HG03558 (cell line): Measurements from ENCODE around the gene ARNT2.

ENCODE experiments used
- ATAC-seq: cut with Tn5 transposase; IDR thresholded peaks from one replicate; pipeline ENCODE4 v1.9.1; 2021; ENCODE audit warnings: moderate number of reproducible peaks; ENCODE audit not compliant: unreplicated experiment; ENCODE audit errors: extremely low read depth

The ARNT2 gene

GRCh38 chr15:80547264-80547663, 143.1 kb downstream of the ARNT2 start:
- no peak for ATAC-seq

- ATAC-seq: no peak
Measured at GRCh38 chr15:80549191-80549590, 145.0 kb downstream of the ARNT2 start.

GRCh38 chr15:80549654-80550053, 145.5 kb downstream of the ARNT2 start:
- ATAC-seq: no peak

- ATAC-seq: no peak
Measured at GRCh38 chr15:80550219-80550907, 146.2 kb downstream of the ARNT2 start.

- ATAC-seq: no peak
Measured at GRCh38 chr15:80550908-80551260, 146.7 kb downstream of the ARNT2 start.

GRCh38 chr15:80551348-80551747, 147.2 kb downstream of the ARNT2 start:
- no peak for ATAC-seq

GRCh38 chr15:80554560-80554959, 150.4 kb downstream of the ARNT2 start:
- no peak for ATAC-seq

- no peak for ATAC-seq
Measured at GRCh38 chr15:80556694-80557367, 152.6 kb downstream of the ARNT2 start.

GRCh38 chr15:80557441-80558234, 153.5 kb downstream of the ARNT2 start:
- no peak for ATAC-seq

- no peak for ATAC-seq
Measured at GRCh38 chr15:80558631-80559319, 154.6 kb downstream of the ARNT2 start.

GRCh38 chr15:80559320-80559693, 155.1 kb downstream of the ARNT2 start:
- no peak for ATAC-seq

- ATAC-seq: no peak
Measured at GRCh38 chr15:80559761-80560160, 155.6 kb downstream of the ARNT2 start.

- ATAC-seq: no peak
Measured at GRCh38 chr15:80560601-80561400, 156.6 kb downstream of the ARNT2 start.

GRCh38 chr15:80561500-80561899, 157.3 kb downstream of the ARNT2 start:
- no peak for ATAC-seq

GRCh38 chr15:80562033-80562432, 157.9 kb downstream of the ARNT2 start:
- ATAC-seq: no peak

GRCh38 chr15:80562846-80563245, 158.7 kb downstream of the ARNT2 start:
- ATAC-seq: no peak

- ATAC-seq: no peak
Measured at GRCh38 chr15:80563372-80563997, 159.3 kb downstream of the ARNT2 start.

- no peak for ATAC-seq
Measured at GRCh38 chr15:80564056-80564455, 159.9 kb downstream of the ARNT2 start.

GRCh38 chr15:80565398-80565797, 161.2 kb downstream of the ARNT2 start:
- no peak for ATAC-seq

GRCh38 chr15:80565988-80566387, 161.8 kb downstream of the ARNT2 start:
- no peak for ATAC-seq
